A673 (cell line): ENCODE measurements around the gene ANKRD52.

Source experiments
- EZH2 ChIP-seq: fragments of 200-600 bp; sonication (generic); IDR thresholded peaks from 2 replicates; pipeline ENCODE4 v1.6.1; 2017; ENCODE audit warnings: borderline replicate concordance, low read depth, mild to moderate bottlenecking, mixed read lengths, antibody characterized with exemption, low read length; ENCODE audit not compliant: poor library complexity, severe bottlenecking
- TF ChIP-seq, protein P1 (sequence below): fragments of 300-800, 200-600 bp; sonication (generic); conservative IDR thresholded peaks from 2 replicates; pipeline ENCODE4 v1.5.1; 2017; ENCODE audit warnings: low read depth, mild to moderate bottlenecking, antibody characterized with exemption, low read length, moderate library complexity, mixed read lengths

- TF ChIP-seq, protein P1, sequence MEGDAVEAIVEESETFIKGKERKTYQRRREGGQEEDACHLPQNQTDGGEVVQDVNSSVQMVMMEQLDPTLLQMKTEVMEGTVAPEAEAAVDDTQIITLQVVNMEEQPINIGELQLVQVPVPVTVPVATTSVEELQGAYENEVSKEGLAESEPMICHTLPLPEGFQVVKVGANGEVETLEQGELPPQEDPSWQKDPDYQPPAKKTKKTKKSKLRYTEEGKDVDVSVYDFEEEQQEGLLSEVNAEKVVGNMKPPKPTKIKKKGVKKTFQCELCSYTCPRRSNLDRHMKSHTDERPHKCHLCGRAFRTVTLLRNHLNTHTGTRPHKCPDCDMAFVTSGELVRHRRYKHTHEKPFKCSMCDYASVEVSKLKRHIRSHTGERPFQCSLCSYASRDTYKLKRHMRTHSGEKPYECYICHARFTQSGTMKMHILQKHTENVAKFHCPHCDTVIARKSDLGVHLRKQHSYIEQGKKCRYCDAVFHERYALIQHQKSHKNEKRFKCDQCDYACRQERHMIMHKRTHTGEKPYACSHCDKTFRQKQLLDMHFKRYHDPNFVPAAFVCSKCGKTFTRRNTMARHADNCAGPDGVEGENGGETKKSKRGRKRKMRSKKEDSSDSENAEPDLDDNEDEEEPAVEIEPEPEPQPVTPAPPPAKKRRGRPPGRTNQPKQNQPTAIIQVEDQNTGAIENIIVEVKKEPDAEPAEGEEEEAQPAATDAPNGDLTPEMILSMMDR, result no peak
- no peak for TF ChIP-seq EZH2
These were observed 46.1 kb upstream of the ANKRD52 start for GRCh38 chr12:56304276-56304675.
